Natural killer cell (primary cell): Measurements from ENCODE around the gene RFXAP. TPM values are rescaled to one million over a fixed set of nuclear protein-coding genes. Genes with fewer than 3 reads are reported as not detected.

Experiments
- ATAC-seq, 3 donors: fragments of 150-1000 bp in 2 of 3; fragments of 200-7000 bp in 1 of 3; cut with Tn5 transposase; 1 replicate in 1 of 3; 2 replicates in 2 of 3; pipeline ENCODE4 v1.10.0; 2021; ENCODE audit warnings: mild to moderate bottlenecking in 2 of 3, moderate library complexity in 2 of 3
- DNase-seq, 2 donors: peaks; one replicate each; pipeline versions ENCODE4 v3.0.0 to v3.0.0-alpha.2; 2013 to 2021; ENCODE audit warnings: mixed read lengths in 1 of 2
- H3K27ac ChIP-seq: one replicate; pipeline ENCODE4 v1.5.1; 2013; ENCODE audit warnings: mild to moderate bottlenecking, low read length
- H3K27me3 ChIP-seq: one replicate; pipeline ENCODE4 v1.6.1; 2013; ENCODE audit warnings: low read length; ENCODE audit not compliant: control insufficient read depth, insufficient read depth
- H3K36me3 ChIP-seq: one replicate; pipeline ENCODE4 v1.6.1; 2013; ENCODE audit warnings: low read length; ENCODE audit not compliant: control insufficient read depth, insufficient read depth
- H3K4me1 ChIP-seq: one replicate; pipeline ENCODE4 v1.6.1; 2013; ENCODE audit warnings: low read length; ENCODE audit not compliant: control insufficient read depth, insufficient read depth
- H3K4me3 ChIP-seq: one replicate; pipeline ENCODE4 v1.5.1; 2013; ENCODE audit warnings: low read length
- H3K9me3 ChIP-seq: one replicate; pipeline ENCODE4 v1.6.1; 2013; ENCODE audit warnings: low read length; ENCODE audit not compliant: control insufficient read depth, insufficient read depth
- H3K27ac Mint-ChIP-seq, 2 donors: one replicate each; pipeline ENCODE4 v1.8.0; 2022; ENCODE audit warnings: mild to moderate bottlenecking in 2 of 2, mixed read lengths in 2 of 2, moderate library complexity in 1 of 2
- H3K27me3 Mint-ChIP-seq, 2 donors: one replicate each; pipeline ENCODE4 v1.8.0; 2022; ENCODE audit warnings: low read depth in 2 of 2, mixed read lengths in 2 of 2
- H3K36me3 Mint-ChIP-seq: one replicate; pipeline ENCODE4 v1.8.0; 2022; ENCODE audit warnings: mixed read lengths
- H3K4me1 Mint-ChIP-seq, 2 donors: one replicate each; pipeline ENCODE4 v1.8.0; 2022; ENCODE audit warnings: mixed read lengths in 2 of 2
- H3K4me3 Mint-ChIP-seq: one replicate; pipeline ENCODE4 v1.8.0; 2022; ENCODE audit warnings: mild to moderate bottlenecking, moderate library complexity, mixed read lengths
- H3K9me3 Mint-ChIP-seq, 2 donors: one replicate each; pipeline ENCODE4 v1.8.0; 2022; ENCODE audit warnings: mixed read lengths in 2 of 2
- WGBS: methylation state at CpG from one replicate; pipeline ENCODE4 v1.1.7; 2013; ENCODE audit warnings: missing lambda C conversion rate; ENCODE audit not compliant: insufficient coverage; 5-methylcytosine and 5-hydroxymethylcytosine counted together
- intact Hi-C: fragments of 100-400 bp; cut with micrococcal nuclease; formaldehyde crosslinking; loops from one replicate; pipeline ENCODE4 v1.14.2; 2022
- total RNA-seq, 4 donors: library from RNA; stranded (reverse); fragments of 120-200 nt in 1 of 4; gene quantifications; one replicate each; pipeline versions ENCODE4 v1.2.3 to v1.2.4, GENCODE V29; 2013 to 2022
- TF ChIP-seq, protein P1 (sequence below): fragments of 200-600 bp; IDR thresholded peaks from one replicate; pipeline ENCODE4 v1.8.0; 2022; ENCODE audit warnings: antibody characterized with exemption

RFXAP gene
- total RNA-seq, 3 donors from 2014 or later (not counting 1 experiment from before 2014, with no cell fraction given) = 6.0 to 13.3 (median 11.3) TPM

DNA sequence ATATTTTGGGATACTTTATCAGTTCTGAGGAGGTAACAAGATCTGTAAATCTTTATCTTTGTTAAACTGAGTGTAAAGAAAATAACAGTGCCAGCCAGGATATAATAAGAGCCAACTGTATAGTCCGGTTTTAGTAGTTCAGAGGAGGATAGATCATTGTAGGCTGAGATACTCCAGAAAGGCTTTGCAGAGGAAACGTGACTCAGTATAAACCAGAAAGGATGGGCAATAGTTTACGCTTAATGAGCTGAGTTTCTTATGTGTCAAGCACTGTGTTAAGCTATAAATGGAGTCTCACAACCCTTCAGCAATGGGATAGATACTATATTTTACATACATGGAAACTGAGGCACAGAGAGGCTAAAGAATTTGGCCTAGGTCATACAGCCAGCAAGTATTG is 3.8 kb downstream of the RFXAP start:
- ATAC-seq (no peak), DNase-seq (no peak)
- Histone ChIP-seq H3K9me3 (no peaks in the 10 kb centered on the region), H3K27ac (no peak overlapping the region), H3K27me3 (no peaks in the 10 kb centered on the region), H3K4me1 (peaks cover 19% of the 10 kb centered on the region), H3K4me3 (no peak overlapping the region), H3K36me3 (peaks cover 13% of the 10 kb centered on the region)
- no peaks in the 10 kb centered on the region for H3K27me3 Mint-ChIP-seq
- TF ChIP-seq, protein P1, sequence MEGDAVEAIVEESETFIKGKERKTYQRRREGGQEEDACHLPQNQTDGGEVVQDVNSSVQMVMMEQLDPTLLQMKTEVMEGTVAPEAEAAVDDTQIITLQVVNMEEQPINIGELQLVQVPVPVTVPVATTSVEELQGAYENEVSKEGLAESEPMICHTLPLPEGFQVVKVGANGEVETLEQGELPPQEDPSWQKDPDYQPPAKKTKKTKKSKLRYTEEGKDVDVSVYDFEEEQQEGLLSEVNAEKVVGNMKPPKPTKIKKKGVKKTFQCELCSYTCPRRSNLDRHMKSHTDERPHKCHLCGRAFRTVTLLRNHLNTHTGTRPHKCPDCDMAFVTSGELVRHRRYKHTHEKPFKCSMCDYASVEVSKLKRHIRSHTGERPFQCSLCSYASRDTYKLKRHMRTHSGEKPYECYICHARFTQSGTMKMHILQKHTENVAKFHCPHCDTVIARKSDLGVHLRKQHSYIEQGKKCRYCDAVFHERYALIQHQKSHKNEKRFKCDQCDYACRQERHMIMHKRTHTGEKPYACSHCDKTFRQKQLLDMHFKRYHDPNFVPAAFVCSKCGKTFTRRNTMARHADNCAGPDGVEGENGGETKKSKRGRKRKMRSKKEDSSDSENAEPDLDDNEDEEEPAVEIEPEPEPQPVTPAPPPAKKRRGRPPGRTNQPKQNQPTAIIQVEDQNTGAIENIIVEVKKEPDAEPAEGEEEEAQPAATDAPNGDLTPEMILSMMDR = no peak
- peak overlapping the region; percentile 3 to 61 for H3K27ac Mint-ChIP-seq
- 85% methylated on average over 3 of the region's 3 CpGs for whole genome bisulfite sequencing
- intact Hi-C loops = no loop called here
- H3K36me3 Mint-ChIP-seq = no peaks in the 10 kb centered on the region
- H3K4me1 Mint-ChIP-seq = peaks cover 45 to 51% of the 10 kb centered on the region in 2 donors
- H3K4me3 Mint-ChIP-seq = no peak overlapping the region
- no peaks in the 10 kb centered on the region for H3K9me3 Mint-ChIP-seq

DNA sequence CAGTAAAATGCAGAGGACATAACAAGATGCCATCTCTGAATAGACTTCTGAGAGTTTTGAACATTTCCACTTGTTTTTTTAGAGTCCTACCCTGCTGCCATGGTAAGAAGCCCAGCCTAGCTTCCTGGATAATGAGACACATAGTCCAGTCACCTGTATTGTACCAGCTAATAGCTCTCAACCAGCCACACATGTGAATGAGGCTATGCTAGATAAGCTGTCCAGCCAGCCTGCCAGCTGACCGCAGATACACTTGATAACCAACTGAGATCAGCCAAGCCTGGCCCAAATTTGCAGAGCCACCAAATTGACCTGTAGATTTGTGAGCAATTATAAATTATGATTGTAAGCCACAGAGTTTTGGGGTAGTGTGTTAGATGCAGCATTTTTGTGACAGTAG is 10.7 kb downstream of the RFXAP start:
- H3K9me3 Mint-ChIP-seq = no peaks in the 10 kb centered on the region
- no peak overlapping the region for H3K27ac Mint-ChIP-seq
- intact Hi-C loops = no loop called here

DNA sequence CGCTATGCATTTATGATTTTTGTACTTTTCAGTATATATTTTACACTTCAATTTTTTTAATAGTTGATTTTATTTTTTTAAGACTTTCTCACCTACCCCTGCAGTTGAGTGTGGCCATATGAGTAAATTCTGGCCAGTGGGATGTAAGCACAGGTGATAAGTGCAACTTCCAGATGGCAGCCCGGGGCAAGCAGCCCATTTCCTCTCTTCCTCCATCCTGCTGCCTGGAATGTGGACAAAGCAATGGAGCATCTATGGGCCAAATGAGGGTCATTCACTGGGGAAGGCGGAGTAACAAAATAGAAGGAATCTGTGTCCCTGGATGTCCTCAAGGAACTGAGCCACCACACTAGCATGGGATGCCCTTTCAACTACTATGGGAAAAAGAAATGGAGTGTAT is 12.3 kb downstream of the RFXAP start:
- Mint-ChIP-seq H3K4me3 (no peak overlapping the region), H3K27ac (no peak overlapping the region), H3K27me3 (no peaks in the 10 kb centered on the region), H3K9me3 (no peaks in the 10 kb centered on the region), H3K4me1 (peaks cover 0 to 5% of the 10 kb centered on the region in 2 donors), H3K36me3 (no peaks in the 10 kb centered on the region)
- DNase-seq (no peak), ATAC-seq (no peak)
- WGBS = 100% methylated on average over 2 of the region's 3 CpGs
- Histone ChIP-seq H3K4me1 (no peaks in the 10 kb centered on the region), H3K27ac (no peak overlapping the region), H3K4me3 (no peak overlapping the region), H3K36me3 (peaks cover 27% of the 10 kb centered on the region), H3K27me3 (no peaks in the 10 kb centered on the region), H3K9me3 (no peaks in the 10 kb centered on the region)
- TF ChIP-seq, protein P1 = no peak
- intact Hi-C loops = no loop called here

More for the DNA sequence above, 10.7 kb downstream of the RFXAP start:
- peaks cover 31% of the 10 kb centered on the region for H3K36me3 ChIP-seq
- H3K27me3 ChIP-seq = no peaks in the 10 kb centered on the region
- no peaks in the 10 kb centered on the region for H3K9me3 ChIP-seq
- Mint-ChIP-seq H3K27me3 (no peaks in the 10 kb centered on the region), H3K4me3 (no peak overlapping the region), H3K4me1 (peaks cover 5% of the 10 kb centered on the region in 2 donors), H3K36me3 (no peaks in the 10 kb centered on the region)
- no peak overlapping the region for H3K4me3 ChIP-seq
- no peak overlapping the region for H3K27ac ChIP-seq
- no peak for ATAC-seq
- no peaks in the 10 kb centered on the region for H3K4me1 ChIP-seq
- TF ChIP-seq, protein P1 = no peak
- no peak for DNase-seq
- WGBS = 88% methylated on average over 1 of the region's 1 CpG

DNA sequence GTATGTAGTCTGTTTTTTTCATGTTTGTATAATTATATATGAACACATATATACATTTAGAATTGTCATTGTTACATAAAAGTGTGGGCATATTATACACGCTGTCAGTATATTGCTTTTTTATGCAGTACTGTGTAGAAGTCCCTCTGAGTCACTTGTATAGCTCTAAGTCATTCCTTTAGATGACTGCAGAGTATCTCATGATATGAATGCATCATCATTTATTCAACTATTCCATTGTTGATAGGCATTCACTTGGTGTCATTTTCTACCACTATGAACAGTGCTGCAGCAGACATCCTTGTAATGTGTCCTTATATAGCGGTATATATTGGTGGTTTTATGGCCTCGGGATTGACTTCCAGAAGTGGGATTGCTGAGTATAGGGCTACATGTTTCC is 15.3 kb downstream of the RFXAP start:
- Mint-ChIP-seq H3K27ac (no peak overlapping the region), H3K4me3 (no peak overlapping the region), H3K4me1 (peaks cover 0 to 5% of the 10 kb centered on the region in 2 donors), H3K27me3 (no peaks in the 10 kb centered on the region), H3K36me3 (no peaks in the 10 kb centered on the region), H3K9me3 (no peaks in the 10 kb centered on the region)
- Histone ChIP-seq H3K4me3 (no peak overlapping the region), H3K9me3 (no peaks in the 10 kb centered on the region), H3K27me3 (no peaks in the 10 kb centered on the region), H3K27ac (no peak overlapping the region), H3K36me3 (peaks cover 11% of the 10 kb centered on the region), H3K4me1 (no peaks in the 10 kb centered on the region)
- DNase-seq (no peak), ATAC-seq (no peak)
- TF ChIP-seq, protein P1 = no peak
- WGBS = no CpG with 5 or more reads among the region's 3 CpGs
- intact Hi-C loops = no loop called here
